MM.1S (cell line): ENCODE results near the gene LCA5L.

Experiments used
- EZH2 ChIP-seq: fragments of 300-600 bp; sonication (generic); optimal IDR thresholded peaks from 2 replicates; pipeline ENCODE3; 2017; ENCODE audit warnings: low read depth, mild to moderate bottlenecking, antibody characterized with exemption, low read length, mixed read lengths
- EZH2phosphoT487 ChIP-seq: fragments of 300-600 bp; sonication (generic); IDR thresholded peaks from 2 replicates; pipeline ENCODE4 v1.6.1; 2018; ENCODE audit warnings: antibody characterized with exemption, low read length
- TF ChIP-seq, protein P1 (sequence below): fragments of 300-600 bp; sonication (generic); IDR thresholded peaks from 2 replicates; pipeline ENCODE4 v1.5.1; 2016; ENCODE audit warnings: antibody characterized with exemption, low read length, mixed read lengths

DNA sequence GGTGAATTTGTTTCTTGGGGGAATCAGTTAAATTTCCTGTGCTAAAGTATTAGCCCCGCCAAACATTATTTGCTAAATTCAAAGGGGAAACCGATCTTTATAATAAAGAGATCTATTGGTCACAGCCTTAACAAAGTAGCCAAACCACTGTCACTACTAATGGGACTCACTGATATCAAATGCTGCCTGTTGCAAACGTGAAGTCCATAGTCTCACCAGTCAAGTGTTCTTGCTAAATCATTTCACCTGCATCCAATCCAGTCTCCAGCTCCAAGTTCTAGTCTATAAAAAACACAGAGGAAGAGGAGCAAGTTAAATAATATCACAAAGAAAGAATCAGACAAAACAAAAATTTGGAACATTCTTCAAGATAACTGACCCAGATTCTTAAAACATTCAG lies 36.3 kb upstream of the LCA5L start:
- TF ChIP-seq EZH2phosphoT487 (no peak), EZH2 (no peak)
- TF ChIP-seq, protein P1, sequence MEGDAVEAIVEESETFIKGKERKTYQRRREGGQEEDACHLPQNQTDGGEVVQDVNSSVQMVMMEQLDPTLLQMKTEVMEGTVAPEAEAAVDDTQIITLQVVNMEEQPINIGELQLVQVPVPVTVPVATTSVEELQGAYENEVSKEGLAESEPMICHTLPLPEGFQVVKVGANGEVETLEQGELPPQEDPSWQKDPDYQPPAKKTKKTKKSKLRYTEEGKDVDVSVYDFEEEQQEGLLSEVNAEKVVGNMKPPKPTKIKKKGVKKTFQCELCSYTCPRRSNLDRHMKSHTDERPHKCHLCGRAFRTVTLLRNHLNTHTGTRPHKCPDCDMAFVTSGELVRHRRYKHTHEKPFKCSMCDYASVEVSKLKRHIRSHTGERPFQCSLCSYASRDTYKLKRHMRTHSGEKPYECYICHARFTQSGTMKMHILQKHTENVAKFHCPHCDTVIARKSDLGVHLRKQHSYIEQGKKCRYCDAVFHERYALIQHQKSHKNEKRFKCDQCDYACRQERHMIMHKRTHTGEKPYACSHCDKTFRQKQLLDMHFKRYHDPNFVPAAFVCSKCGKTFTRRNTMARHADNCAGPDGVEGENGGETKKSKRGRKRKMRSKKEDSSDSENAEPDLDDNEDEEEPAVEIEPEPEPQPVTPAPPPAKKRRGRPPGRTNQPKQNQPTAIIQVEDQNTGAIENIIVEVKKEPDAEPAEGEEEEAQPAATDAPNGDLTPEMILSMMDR, result no peak
